PFSK-1 (cell line): Measurements from ENCODE around the gene LAMB2.

Source experiments
- FOXP2 ChIP-seq: optimal IDR thresholded peaks from 2 replicates; pipeline ENCODE3; 2011; ENCODE audit warnings: borderline replicate concordance, control low read depth, inconsistent platforms; ENCODE audit not compliant: insufficient read depth; ENCODE audit errors: extremely low read length, extremely low read depth
- POLR2AphosphoS5 ChIP-seq: IDR thresholded peaks from 2 replicates; pipeline ENCODE4 v1.6.1; 2012; ENCODE audit warnings: low read depth, mild to moderate bottlenecking, control low read depth, low read length, moderate library complexity
- SIN3A ChIP-seq: IDR thresholded peaks from 2 replicates; pipeline ENCODE4 v1.6.1; 2012; ENCODE audit warnings: mild to moderate bottlenecking, low read length, moderate library complexity, borderline replicate concordance; ENCODE audit not compliant: insufficient read depth
- TAF1 ChIP-seq: IDR thresholded peaks from 2 replicates; pipeline ENCODE4 v1.6.1; 2012; ENCODE audit warnings: low read length, control low read depth, borderline replicate concordance; ENCODE audit not compliant: insufficient read depth
- TF ChIP-seq, protein P1 (sequence below), 2 experiments: IDR thresholded peaks; 2 replicates each; pipeline versions ENCODE4 v1.6.1 to v1.8.0; 2011 to 2012; ENCODE audit warnings: low read depth in 2 of 2, low read length in 2 of 2, control low read depth in 1 of 2, inconsistent platforms in 1 of 2, mild to moderate bottlenecking in 1 of 2, moderate library complexity in 1 of 2; ENCODE audit not compliant: insufficient read depth in 1 of 2

LAMB2 gene

DNA sequence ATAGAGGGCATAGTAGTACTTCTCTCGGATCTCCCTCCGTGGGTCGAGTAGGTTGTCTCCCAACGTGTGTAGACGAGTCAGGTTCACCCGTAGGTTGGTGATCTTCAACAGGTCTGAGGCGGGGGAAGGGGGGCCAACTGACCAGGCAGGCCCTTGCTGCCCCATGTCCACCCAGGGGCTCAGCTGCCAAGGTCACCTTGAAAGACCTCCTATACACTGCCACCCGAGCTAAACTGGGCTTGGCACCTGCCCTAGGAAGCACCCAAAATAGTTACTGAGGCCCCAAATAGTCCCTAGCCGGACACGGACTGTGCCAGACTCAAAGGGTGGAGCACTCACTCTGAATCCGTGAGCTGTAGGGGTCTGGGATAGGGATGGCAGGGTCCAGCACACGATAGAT is 1.8 kb downstream of the LAMB2 start:
- no peak for TF ChIP-seq SIN3A
- TF ChIP-seq FOXP2 = no peak

DNA sequence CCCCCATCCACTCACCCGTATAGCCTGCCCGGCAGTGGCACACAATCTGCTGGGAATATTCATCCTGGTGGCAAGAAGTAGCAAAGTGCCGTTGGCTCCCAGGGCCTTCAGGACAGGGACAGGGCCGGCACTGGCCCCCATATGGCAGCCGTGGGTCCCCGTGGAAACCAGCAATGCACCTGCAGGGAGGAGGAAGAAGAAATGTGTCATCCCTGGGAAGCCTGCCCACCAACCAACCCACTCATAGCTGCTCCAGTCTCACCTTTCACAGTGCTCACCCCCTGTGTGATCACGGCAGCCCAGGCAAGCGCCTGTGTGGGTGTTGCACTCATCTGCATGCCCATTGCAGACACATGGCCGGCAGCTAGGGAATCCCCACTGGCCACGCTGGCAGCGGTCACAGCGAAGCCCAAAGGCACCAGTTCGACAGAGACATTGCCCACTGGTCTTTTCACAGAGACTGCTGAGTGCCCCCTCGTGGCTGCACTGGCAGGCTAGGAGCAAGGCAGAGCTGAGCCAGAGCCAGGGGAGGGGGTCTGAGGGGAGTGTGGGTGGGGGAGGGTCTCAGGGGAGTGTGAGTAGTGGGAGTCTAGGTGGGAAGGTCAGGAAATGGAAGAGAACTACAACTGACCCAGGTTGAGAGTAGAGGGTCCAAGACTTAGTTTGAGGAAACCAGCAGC is 7.7 kb downstream of the LAMB2 start:
- TF ChIP-seq FOXP2 (no peak), POLR2AphosphoS5 (no peak), TAF1 (no peak), SIN3A (no peak)
- TF ChIP-seq, protein P1, sequence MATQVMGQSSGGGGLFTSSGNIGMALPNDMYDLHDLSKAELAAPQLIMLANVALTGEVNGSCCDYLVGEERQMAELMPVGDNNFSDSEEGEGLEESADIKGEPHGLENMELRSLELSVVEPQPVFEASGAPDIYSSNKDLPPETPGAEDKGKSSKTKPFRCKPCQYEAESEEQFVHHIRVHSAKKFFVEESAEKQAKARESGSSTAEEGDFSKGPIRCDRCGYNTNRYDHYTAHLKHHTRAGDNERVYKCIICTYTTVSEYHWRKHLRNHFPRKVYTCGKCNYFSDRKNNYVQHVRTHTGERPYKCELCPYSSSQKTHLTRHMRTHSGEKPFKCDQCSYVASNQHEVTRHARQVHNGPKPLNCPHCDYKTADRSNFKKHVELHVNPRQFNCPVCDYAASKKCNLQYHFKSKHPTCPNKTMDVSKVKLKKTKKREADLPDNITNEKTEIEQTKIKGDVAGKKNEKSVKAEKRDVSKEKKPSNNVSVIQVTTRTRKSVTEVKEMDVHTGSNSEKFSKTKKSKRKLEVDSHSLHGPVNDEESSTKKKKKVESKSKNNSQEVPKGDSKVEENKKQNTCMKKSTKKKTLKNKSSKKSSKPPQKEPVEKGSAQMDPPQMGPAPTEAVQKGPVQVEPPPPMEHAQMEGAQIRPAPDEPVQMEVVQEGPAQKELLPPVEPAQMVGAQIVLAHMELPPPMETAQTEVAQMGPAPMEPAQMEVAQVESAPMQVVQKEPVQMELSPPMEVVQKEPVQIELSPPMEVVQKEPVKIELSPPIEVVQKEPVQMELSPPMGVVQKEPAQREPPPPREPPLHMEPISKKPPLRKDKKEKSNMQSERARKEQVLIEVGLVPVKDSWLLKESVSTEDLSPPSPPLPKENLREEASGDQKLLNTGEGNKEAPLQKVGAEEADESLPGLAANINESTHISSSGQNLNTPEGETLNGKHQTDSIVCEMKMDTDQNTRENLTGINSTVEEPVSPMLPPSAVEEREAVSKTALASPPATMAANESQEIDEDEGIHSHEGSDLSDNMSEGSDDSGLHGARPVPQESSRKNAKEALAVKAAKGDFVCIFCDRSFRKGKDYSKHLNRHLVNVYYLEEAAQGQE (IDR thresholded peaks at IDR 0.05; ENCODE audit: insufficient read depth in 1 of 2, low read depth in 2 of 2, low read length in 2 of 2) = no peak

DNA sequence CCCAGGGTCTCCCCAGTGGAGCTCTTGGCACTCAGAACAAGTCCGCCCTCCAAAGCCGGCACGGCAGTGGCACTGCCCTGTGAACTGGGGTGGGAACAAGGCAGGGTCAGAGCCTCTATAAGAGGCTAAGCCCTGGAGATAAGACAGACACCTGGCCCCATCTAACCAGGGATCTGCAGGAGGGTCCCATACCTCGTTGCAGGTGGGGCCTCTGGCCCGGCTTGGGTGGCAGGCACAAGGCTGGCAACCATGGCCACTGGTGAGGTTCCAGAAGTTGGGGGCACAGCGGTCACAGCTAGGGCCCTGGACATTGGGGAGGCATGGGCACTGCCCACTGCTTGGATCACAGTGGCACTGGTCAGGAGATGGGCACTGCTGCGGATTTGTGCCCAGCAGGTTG is 8.6 kb downstream of the LAMB2 start:
- TF ChIP-seq TAF1 (no peak), POLR2AphosphoS5 (no peak), FOXP2 (no peak), SIN3A (no peak)
- TF ChIP-seq, protein P1 (IDR thresholded peaks at IDR 0.05; ENCODE audit: insufficient read depth in 1 of 2, low read depth in 2 of 2, low read length in 2 of 2) = no peak

DNA sequence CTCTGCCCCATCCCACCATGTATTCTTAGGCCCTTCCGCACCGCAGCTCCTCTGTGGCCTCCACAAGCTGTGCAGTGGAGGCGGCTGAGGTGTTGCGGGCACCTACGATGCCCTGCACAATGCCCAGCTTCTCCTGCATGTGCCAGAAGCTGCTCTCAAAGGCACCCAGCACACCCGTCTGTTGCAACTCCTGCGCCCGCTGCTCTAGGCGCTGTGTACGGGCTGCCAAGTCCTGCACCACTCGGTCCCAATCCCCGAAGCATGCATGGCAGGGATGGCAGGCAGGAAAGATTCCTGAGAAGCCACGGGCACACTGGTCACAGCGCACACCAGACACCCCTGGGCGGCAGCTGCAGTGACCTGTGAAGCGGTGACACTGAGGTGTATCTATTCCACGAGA is 9.2 kb downstream of the LAMB2 start:
- TF ChIP-seq SIN3A (no peak), FOXP2 (no peak), POLR2AphosphoS5 (no peak), TAF1 (no peak)
- TF ChIP-seq, protein P1 (IDR thresholded peaks at IDR 0.05; ENCODE audit: insufficient read depth in 1 of 2, low read depth in 2 of 2, low read length in 2 of 2) = no peak

DNA sequence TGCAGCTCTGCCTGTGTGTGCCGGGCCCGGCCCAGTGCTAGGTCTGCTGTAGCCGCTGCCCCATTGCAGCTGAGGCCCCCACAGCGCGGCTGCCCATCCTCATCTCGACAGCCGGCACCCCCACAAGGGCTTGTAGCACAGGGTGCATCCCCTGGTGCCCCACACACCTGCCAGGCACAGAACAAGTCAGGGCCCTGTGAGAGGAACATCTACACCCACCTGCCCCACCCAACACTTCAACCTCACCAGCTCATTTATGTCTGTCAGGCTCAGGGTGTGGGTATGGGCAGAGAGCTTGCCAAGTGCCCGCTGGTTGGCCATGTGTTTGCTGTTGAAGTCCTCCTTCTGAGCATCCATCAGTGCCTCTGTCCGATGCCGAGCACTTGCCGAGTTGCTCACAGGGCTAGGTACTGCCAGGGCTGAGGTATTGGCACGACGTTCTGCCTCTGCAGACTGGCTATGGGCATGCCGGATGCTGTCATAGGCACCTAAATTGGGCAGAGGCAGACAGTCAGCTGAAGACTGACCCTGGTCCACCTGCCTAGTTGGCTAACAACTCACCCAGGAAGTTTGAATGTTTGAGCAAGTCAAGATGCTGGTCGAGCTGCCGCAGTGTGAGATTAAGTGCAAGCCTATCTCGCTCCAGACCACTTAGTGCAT is 9.8 kb downstream of the LAMB2 start:
- TF ChIP-seq, protein P1 (IDR thresholded peaks at IDR 0.05; ENCODE audit: insufficient read depth in 1 of 2, low read depth in 2 of 2, low read length in 2 of 2) = no peak
- no peak for TF ChIP-seq POLR2AphosphoS5
- TF ChIP-seq SIN3A = no peak
- no peak for TF ChIP-seq FOXP2
- TF ChIP-seq TAF1 = no peak
